Transverse colon (tissue), 4 donors: ENCODE results near the gene ZNF287.
"Not testable (repeated sequence)": the region's sequence is repeated elsewhere in the genome, so short reads cannot be mapped to it uniquely, and the experiment has no call there.

Experiments used
- EP300 ChIP-seq: sonication (generic); formaldehyde crosslinking; IDR thresholded peaks from one replicate; pipeline ENCODE4 v1.6.1; 2017; ENCODE audit warnings: antibody characterized with exemption, low read depth
- POLR2A ChIP-seq: fragments of 450-650 bp; IDR thresholded peaks from one replicate; pipeline ENCODE4 v1.6.1; 2016; ENCODE audit warnings: antibody characterized with exemption, mild to moderate bottlenecking, moderate library complexity
- POLR2AphosphoS5 ChIP-seq, 3 donors: sonication (generic); formaldehyde crosslinking; IDR thresholded peaks; one replicate each; pipeline ENCODE4 v1.6.1; 2016; ENCODE audit warnings: antibody characterized with exemption in 3 of 3
- TF ChIP-seq, protein P1 (sequence below), 5 experiments: fragments of 200-600 bp in 3 of 5; fragments of 450-650 bp in 2 of 5; sonication (generic) in 3 of 5; IDR thresholded peaks; 1 replicate in 2 of 5; 2 replicates in 3 of 5; pipeline ENCODE4 v1.5.1; 2016 to 2017; ENCODE audit warnings: antibody characterized with exemption in 5 of 5, inconsistent platforms in 3 of 5, mild to moderate bottlenecking in 2 of 5, moderate library complexity in 1 of 5

DNA sequence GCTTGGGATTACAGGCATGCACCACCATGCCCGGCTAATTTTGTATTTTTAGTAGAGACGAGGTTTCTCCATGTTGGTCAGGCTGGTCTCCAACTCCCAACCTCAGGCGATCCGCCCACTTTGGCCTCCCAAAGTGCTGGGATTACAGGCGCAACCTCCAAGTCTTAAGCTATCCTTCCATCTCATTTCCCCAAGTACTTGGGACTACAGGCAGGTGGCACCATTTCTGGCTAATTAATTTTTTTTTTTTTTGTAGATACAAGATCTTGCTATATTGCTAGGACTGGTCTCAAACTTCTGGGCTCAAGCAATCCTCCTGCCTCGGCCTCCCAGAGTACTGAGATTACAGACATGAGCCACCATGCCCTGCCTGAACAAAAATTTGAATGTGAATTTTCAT is 43.4 kb downstream of the ZNF287 start:
- TF ChIP-seq, protein P1, sequence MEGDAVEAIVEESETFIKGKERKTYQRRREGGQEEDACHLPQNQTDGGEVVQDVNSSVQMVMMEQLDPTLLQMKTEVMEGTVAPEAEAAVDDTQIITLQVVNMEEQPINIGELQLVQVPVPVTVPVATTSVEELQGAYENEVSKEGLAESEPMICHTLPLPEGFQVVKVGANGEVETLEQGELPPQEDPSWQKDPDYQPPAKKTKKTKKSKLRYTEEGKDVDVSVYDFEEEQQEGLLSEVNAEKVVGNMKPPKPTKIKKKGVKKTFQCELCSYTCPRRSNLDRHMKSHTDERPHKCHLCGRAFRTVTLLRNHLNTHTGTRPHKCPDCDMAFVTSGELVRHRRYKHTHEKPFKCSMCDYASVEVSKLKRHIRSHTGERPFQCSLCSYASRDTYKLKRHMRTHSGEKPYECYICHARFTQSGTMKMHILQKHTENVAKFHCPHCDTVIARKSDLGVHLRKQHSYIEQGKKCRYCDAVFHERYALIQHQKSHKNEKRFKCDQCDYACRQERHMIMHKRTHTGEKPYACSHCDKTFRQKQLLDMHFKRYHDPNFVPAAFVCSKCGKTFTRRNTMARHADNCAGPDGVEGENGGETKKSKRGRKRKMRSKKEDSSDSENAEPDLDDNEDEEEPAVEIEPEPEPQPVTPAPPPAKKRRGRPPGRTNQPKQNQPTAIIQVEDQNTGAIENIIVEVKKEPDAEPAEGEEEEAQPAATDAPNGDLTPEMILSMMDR (IDR thresholded peaks at IDR 0.05): not testable (repeated sequence)
- TF ChIP-seq POLR2A; EP300; POLR2AphosphoS5 (IDR thresholded peaks at IDR 0.05): not testable (repeated sequence)
